PFSK-1 (cell line): ENCODE data around the gene SHMT1.

Source experiments
- POLR2AphosphoS5 ChIP-seq: IDR thresholded peaks from 2 replicates; pipeline ENCODE4 v1.6.1; 2012; ENCODE audit warnings: low read depth, mild to moderate bottlenecking, control low read depth, low read length, moderate library complexity
- REST ChIP-seq, 2 experiments: IDR thresholded peaks; 2 replicates each; pipeline versions ENCODE4 v1.6.1 to v1.8.0; 2011 to 2012; ENCODE audit warnings: low read depth in 2 of 2, low read length in 2 of 2, control low read depth in 1 of 2, inconsistent platforms in 1 of 2, mild to moderate bottlenecking in 1 of 2, moderate library complexity in 1 of 2; ENCODE audit not compliant: insufficient read depth in 1 of 2
- SIN3A ChIP-seq: IDR thresholded peaks from 2 replicates; pipeline ENCODE4 v1.6.1; 2012; ENCODE audit warnings: mild to moderate bottlenecking, low read length, moderate library complexity, borderline replicate concordance; ENCODE audit not compliant: insufficient read depth
- TAF1 ChIP-seq: IDR thresholded peaks from 2 replicates; pipeline ENCODE4 v1.6.1; 2012; ENCODE audit warnings: low read length, control low read depth, borderline replicate concordance; ENCODE audit not compliant: insufficient read depth

- no peak for TF ChIP-seq POLR2AphosphoS5
- no peak for TF ChIP-seq REST (IDR thresholded peaks at IDR 0.05; ENCODE audit: insufficient read depth in 1 of 2, low read depth in 2 of 2, low read length in 2 of 2)
- TF ChIP-seq TAF1, result no peak
- TF ChIP-seq SIN3A, result no peak
Measured at GRCh38 chr17:18321309-18321708, 42.0 kb downstream of the SHMT1 start.
